ENCODE results near the gene ZNF593OS.

The ZNF593OS gene

DNA sequence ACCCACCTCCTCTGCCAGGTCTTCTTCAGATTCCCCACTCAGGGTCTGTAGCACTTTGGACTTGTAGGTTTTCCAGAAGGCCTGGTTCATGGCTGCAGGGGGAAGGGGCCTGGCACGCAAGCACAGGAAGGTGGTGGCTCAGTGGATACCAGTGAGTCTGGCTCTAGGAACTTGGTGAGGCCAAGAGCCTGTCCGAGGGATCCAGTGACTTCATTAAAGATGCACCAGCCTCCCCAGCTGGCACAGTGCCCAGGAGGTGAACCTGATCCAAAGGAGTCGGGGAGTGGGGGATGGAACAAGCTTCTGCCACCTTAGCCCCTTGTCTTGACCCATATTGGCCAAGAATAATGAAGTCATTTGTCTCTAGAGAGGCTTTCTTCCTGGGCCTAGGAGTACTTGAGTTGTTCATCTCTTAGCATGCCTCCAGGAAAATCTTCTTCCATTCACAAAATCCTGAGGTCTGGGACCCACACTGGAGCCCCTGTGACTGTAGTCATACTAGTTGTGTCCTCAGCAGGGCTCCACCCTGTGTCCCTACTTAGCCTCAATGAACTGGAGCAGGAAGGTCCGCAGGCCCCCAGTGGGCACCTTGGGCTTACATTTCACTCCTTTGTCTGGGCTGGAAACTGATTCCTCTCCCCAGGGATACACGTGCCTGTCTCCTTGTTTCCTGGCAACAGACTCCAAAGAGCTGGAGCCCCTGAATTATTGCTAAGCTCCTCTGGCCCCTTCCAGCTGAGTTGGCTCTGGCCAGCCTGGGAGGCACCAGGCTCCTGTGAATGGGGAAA lies 3.0 kb downstream of the ZNF593OS start, which contains the start of gene C1orf232:
C1orf232 (minus strand) TSS at position 554 of the 788 bp plus-strand sequence; CDS start at position 90, 464 bp downstream.
- no peak for ATAC-seq
- H3K9me3 Mint-ChIP-seq, result no peaks in the 10 kb centered on the region
- peak within 1 kb of the TSS; percentile 95 for H3K4me3 Mint-ChIP-seq
- no peaks in the 10 kb centered on the region for H3K36me3 Mint-ChIP-seq
- H3K27ac Mint-ChIP-seq, result peak within 1 kb of the TSS; percentile 89
- H3K4me1 Mint-ChIP-seq, result peaks cover 21% of the 10 kb centered on the region
- no peaks in the 10 kb centered on the region for H3K27me3 Mint-ChIP-seq

- H3K4me3 Mint-ChIP-seq, result no peak overlapping the region
- no peaks in the 10 kb centered on the region for H3K9me3 Mint-ChIP-seq
- H3K4me1 Mint-ChIP-seq, result peaks cover 27% of the 10 kb centered on the region
- no peak overlapping the region for H3K27ac Mint-ChIP-seq
- H3K36me3 Mint-ChIP-seq, result no peaks in the 10 kb centered on the region
- H3K27me3 Mint-ChIP-seq, result peaks cover 9% of the 10 kb centered on the region
- no peak for ATAC-seq
These were observed 4.8 kb downstream of the ZNF593OS start for GRCh38 chr1:26166719-26167281.

DNA sequence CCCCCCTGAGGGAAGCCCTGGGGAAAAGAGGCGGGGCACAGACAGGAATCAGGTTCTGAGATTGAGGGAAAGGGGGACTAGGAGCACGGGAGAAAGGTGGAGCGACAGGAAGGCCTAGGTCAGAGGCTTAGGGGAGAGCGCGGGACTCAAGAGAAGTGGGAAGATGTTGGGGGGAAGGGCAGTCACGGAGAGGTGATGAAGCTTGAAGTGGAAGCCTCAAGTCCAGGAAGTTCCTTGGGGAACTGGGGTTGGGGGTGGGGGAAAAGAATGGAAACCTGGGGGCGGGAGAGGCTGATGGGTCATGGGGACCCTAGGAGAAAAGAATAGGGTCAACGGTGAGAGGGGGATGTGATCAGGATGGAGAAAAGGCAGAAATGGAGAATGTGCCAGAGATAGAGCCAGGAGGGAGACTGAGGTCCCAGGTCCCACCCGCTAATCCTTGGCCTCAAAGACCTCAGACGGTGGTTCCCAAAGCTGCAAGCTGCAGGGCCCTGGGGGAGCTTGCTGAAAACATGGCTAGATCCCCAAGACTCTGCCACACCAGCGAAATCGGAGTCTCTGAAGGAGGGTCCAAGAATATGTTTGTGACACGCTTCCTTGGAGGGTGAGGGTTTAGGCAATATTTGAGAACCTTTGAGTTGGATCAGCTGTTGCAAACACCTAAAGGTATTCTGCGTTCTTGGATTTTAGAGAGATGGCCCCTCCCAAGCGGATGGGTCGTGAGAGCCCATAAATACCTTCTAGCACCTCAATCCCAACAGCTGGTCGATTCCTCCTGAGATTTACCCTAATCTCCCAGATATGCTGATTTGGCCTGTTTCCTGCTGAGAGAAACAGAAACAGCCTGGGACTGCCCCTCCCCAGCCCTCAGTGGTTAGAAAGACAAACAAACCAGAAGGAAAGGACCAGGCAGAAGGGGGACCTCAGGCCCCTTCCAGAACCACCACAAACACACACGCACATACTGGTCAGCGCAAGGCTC lies 6.5 kb downstream of the ZNF593OS start:
- Mint-ChIP-seq H3K27ac (peak overlapping the region; percentile 16), H3K36me3 (no peaks in the 10 kb centered on the region), H3K27me3 (peaks cover 11% of the 10 kb centered on the region), H3K4me1 (peaks cover 14% of the 10 kb centered on the region), H3K9me3 (no peaks in the 10 kb centered on the region), H3K4me3 (peak overlapping the region; percentile 59)
- no peak for ATAC-seq

GRCh38 chr1:26164036-26164860 lies 7.4 kb downstream of the ZNF593OS start:
- peak; percentile 69 for ATAC-seq
- Mint-ChIP-seq H3K27me3 (peaks cover 20% of the 10 kb centered on the region), H3K36me3 (no peaks in the 10 kb centered on the region), H3K4me3 (peak overlapping the region; percentile 59), H3K27ac (peak overlapping the region; percentile 16), H3K9me3 (no peaks in the 10 kb centered on the region), H3K4me1 (peaks cover 13% of the 10 kb centered on the region)

DNA sequence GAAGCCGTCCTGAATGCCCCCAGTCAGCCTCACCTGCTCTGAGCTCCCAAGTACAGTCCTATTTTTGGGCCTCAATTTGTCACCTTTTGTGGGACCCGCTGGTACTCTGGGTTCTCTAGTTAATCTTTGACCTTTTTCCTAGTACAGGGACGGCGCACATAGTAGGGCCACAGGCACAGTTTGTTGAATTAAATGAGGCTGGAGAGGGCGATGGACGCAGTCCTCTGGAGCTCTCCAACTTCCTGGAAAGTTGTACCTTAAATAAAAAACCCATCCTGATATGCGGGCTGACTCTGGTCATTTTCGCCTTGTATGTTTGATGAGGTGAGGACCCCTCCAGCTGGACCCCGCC lies 8.0 kb downstream of the ZNF593OS start:
- Mint-ChIP-seq H3K27ac (no peak overlapping the region), H3K9me3 (no peaks in the 10 kb centered on the region), H3K4me1 (peaks cover 13% of the 10 kb centered on the region), H3K36me3 (no peaks in the 10 kb centered on the region), H3K27me3 (peaks cover 26% of the 10 kb centered on the region), H3K4me3 (peak overlapping the region; percentile 39)
- no peak for ATAC-seq

GRCh38 chr1:26162220-26162709 lies 9.4 kb downstream of the ZNF593OS start:
- no peak for ATAC-seq
- Mint-ChIP-seq H3K4me1 (peaks cover 13% of the 10 kb centered on the region), H3K36me3 (no peaks in the 10 kb centered on the region), H3K27ac (no peak overlapping the region), H3K4me3 (peak overlapping the region; percentile 17), H3K27me3 (peaks cover 39% of the 10 kb centered on the region), H3K9me3 (no peaks in the 10 kb centered on the region)

GRCh38 chr1:26161415-26162219 lies 10.0 kb downstream of the ZNF593OS start:
- Mint-ChIP-seq H3K9me3 (no peaks in the 10 kb centered on the region), H3K4me3 (peak overlapping the region; percentile 23), H3K4me1 (peaks cover 16% of the 10 kb centered on the region), H3K27ac (no peak overlapping the region), H3K27me3 (peaks cover 45% of the 10 kb centered on the region), H3K36me3 (no peaks in the 10 kb centered on the region)
- peak; percentile 49 for ATAC-seq

DNA sequence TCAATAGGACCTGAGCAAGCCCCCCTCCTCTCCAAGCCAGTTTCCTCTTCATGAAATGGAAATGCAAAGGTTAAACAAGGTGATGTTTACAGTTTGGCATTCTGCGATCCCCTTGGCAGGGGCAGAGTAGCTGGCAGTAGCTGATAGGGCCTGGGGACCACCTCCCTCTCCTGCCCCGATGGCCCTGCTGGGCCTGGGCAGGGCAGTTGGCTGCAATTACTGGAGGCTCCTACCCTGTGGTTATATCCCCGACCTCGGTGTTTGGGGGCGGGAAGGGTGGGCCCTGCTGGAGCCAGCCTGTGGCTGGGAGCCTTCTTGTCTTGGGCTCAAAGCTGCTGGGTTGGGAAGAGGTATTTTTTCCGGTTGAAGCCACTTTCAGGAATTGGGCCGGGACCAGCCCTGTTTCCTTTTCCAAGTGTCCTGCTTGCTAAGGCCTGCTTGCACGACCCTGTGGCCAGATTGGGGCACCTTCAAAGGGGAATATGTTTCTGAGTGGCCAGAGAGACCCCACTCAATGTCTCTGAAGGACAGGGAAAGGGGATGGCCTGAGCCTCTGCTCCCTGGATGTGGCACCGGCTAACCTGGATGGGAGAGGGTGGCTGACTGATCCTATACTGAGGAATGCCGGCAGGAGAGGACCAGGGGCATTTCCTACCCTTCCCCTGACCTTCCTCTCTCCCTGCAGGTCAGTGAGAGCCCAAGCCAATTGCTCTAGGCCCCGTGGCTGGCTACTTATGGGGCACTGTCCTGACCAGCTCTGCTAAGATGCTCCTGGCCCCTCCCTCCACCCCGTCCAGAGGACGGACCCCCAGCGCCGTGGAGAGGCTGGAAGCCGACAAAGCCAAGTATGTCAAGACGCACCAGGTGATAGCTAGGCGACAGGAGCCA lies 10.9 kb downstream of the ZNF593OS start:
- H3K4me3 Mint-ChIP-seq, result peak overlapping the region; percentile 26
- H3K27me3 Mint-ChIP-seq, result peaks cover 54% of the 10 kb centered on the region
- ATAC-seq, result no peak
- no peaks in the 10 kb centered on the region for H3K36me3 Mint-ChIP-seq
- H3K4me1 Mint-ChIP-seq, result peaks cover 22% of the 10 kb centered on the region
- no peaks in the 10 kb centered on the region for H3K9me3 Mint-ChIP-seq
- no peak overlapping the region for H3K27ac Mint-ChIP-seq

GRCh38 chr1:26159743-26160039 lies 11.9 kb downstream of the ZNF593OS start:
- H3K4me3 Mint-ChIP-seq, result no peak overlapping the region
- H3K4me1 Mint-ChIP-seq, result peaks cover 20% of the 10 kb centered on the region
- no peak overlapping the region for H3K27ac Mint-ChIP-seq
- no peak for ATAC-seq
- no peaks in the 10 kb centered on the region for H3K36me3 Mint-ChIP-seq
- peaks cover 65% of the 10 kb centered on the region for H3K27me3 Mint-ChIP-seq
- no peaks in the 10 kb centered on the region for H3K9me3 Mint-ChIP-seq

DNA sequence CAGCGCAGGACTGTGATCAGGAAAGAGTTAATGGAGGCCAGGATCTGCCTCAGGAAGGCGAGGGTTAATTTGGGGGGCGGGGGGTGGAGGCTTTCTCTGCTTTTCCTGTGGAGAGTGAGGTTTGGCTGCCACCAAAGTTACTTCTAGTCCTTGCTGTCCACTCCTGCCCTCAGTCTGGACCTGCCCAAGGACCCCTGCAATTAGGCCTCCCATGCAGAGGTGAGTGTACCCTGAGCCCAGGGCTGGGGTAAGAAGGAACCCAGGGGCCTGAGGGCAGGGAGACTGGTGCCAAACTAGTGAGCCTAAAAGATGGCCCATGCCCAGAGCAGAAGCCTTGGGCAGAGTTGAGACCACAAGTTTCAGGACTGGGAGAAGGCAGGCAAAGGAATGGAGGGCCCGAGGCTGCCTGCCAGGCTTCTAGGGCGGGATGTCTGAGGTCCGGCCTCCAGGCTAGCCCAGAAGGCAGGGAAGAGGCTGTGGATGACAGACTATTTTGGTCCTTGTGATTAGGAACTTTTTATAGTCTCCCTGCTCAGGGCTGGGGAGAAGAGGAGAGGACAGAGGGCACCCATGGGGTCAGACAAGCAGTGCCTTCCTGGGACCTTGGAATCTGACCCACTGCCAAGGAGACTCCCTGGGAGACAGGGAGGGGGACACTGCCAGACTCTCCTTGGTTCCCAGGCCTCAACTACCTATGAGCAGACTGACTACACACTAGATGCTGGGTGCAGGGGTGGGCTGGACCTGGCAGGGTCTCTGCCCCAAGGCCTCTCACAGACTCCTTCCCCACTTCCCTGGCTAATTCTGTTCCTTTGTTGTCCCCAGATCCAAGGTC lies 12.5 kb downstream of the ZNF593OS start, which contains the start of gene FAM110D:
FAM110D (plus strand) TSS at position 172 of the 835 bp plus-strand sequence. CDS start 2,213 bp downstream, outside the sequence.
- Mint-ChIP-seq H3K9me3 (no peaks in the 10 kb centered on the region), H3K4me3 (no peak within 1 kb of the TSS), H3K36me3 (no peaks in the 10 kb centered on the region), H3K4me1 (peaks cover 15% of the 10 kb centered on the region), H3K27me3 (peaks cover 70% of the 10 kb centered on the region), H3K27ac (no peak within 1 kb of the TSS)
- ATAC-seq, result no peak

DNA sequence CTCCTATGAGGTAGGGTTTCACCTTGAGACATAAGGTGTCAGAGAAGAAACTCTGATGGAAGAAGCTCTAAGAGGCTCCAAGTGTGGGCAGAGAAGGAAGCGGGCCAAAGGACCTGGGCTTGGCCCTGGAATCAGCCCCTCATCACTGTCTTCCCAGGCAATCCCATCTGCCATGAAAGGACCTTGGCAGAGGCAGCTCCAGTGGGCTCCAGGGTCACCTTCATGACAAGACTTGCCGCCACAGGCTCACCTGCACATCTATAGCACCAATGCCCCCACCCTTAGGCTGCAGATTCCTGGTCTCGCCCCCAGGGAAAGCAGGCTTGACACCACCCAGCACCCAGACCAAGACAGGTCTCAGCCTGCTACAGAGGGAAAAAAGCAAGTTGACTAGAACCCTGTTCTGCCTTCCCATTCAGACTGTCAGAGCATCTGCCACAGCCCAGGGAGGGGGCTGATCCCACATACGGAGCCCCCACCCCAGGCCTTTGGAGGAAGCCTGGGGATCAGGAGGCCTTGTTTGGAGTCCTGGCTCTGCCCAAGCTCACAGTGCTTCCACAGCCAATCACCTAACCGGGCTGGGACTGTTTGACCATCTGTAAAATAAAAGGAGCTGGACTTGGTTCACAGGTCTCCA lies 13.2 kb downstream of the ZNF593OS start:
- no peaks in the 10 kb centered on the region for H3K9me3 Mint-ChIP-seq
- H3K36me3 Mint-ChIP-seq, result no peaks in the 10 kb centered on the region
- no peak for ATAC-seq
- no peak overlapping the region for H3K27ac Mint-ChIP-seq
- H3K4me1 Mint-ChIP-seq, result peaks cover 15% of the 10 kb centered on the region
- H3K4me3 Mint-ChIP-seq, result no peak overlapping the region
- peaks cover 70% of the 10 kb centered on the region for H3K27me3 Mint-ChIP-seq

Data from stimulated activated memory B cell treated with anti-CD40 and anti-IgM and Interleukin-4, amounts not matched to agents 10 μg/mL and 1 μg/mL and 100 μg/mL, for 72 hours (primary cell).